ENCODE measurements around the gene CASP12.
"Not testable (repeated sequence)": the region's sequence is repeated elsewhere in the genome, so short reads cannot be mapped to it uniquely, and the experiment has no call there.

CASP12 gene

GRCh38 chr11:104897891-104898684, at the start of gene CASP12:
CASP12 (minus strand) TSS chr11:104898460.
- DNase-seq (ENCODE audit: low read depth): peak; percentile 45

DNA sequence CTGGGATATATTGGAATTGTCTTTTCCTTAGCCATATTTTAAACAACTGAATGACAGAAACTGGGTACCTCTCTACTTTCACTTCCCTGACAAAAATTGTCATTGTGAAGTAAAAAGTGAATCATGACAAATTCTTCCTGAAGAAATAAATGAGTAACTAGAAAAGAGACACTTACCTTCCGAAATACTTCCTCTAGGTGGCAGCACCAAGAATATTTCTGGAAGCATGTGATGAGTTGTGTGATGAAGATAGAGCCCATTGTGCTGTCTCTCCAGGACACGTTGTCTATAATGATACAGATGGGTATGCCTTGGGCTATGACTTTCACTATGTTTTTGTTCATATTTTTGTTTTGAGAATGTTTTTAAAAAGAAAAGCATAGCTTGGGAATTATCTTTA, 48.6 kb upstream of the CASP12 start:
- DNase-seq (ENCODE audit: low read depth): peak; percentile 41

DNA sequence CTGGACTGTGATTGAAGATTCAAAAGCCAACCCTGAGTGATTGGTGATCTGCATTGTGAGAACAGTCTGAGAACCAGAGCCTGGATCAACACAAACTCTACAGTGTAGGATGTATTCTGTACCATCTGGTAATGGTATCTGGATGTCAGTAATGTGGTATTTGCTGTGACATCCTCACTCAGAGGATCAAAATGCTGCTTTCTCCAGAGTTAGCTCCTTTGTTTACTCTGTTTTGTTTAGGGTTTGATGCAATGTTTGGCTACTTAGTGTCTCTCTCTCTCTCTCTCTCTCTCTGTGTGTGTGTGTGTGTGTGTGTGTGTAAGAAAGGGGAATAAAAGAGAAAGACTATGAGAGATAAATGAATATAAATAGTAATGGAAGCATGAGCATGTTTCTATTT, 45.8 kb upstream of the CASP12 start:
- DNase-seq (ENCODE audit: low read depth): peak; percentile 29

DNA sequence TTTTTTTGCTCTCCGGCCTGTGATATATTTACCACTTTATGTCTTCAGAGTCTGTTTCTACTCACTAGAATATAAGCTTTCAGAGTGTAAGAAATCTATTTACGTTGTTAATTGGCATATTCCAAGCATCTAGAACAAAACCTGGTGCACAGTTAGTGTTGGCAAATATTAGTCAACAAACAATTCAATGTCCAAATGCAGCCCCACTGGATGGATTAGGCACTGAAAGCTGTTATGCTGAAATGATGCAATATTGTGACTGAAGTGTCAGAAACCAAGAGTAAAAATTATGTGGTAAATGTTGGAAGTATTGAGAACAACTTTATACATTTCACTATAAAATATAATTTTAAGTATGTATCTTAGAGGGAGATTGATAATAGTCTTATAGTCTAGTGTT, 45.3 kb upstream of the CASP12 start:
- no peak for DNase-seq (ENCODE audit: low read depth)

DNA sequence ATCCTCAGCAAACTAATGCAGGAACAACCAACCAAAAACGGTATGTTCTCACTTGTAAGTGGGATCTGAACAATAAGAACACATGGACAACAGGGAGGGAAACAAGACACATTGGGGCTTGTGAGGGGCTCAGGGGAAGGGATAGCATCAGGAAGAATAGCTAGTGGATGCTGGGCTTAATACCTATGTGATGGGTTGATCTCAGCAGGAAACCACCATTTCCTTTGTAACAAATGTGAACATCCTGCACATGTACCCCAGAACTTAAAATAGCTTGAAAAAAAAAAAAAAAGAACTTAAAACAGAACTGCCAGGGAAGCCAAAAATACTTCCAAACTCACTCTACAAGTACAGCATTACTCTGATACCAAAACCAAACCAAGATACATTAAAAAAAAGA, 36.3 kb upstream of the CASP12 start:
- no peak for DNase-seq (ENCODE audit: low read depth)

GRCh38 chr11:104934073-104934472, 35.8 kb upstream of the CASP12 start:
- not testable (repeated sequence) for DNase-seq (ENCODE audit: low read depth)

GRCh38 chr11:104928811-104929210, 30.6 kb upstream of the CASP12 start:
- DNase-seq (ENCODE audit: low read depth): no peak

GRCh38 chr11:104926771-104927611, 28.7 kb upstream of the CASP12 start:
- DNase-seq (ENCODE audit: low read depth): no peak

DNA sequence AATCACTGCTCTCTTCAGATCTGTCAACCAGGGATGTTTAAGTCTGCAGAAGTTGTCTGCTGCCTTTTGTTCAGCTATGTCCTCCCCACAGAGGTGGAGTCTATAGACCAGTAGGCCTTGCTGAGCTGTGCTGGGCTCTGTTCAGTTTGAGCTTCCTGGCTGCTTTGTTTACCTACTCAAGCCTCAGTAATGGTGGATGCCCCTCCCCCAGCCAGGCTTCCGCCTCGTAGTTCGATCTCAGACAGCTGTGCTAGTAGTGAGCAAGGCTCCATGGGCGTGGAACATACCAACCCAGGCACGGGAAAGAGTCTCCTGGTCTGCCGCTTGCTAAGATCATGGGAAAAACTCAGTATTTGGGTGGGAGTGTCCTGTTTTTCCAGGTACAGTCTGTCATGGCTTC, 27.6 kb upstream of the CASP12 start:
- no peak for DNase-seq (ENCODE audit: low read depth)

- DNase-seq (ENCODE audit: low read depth): peak; percentile 83
Measured at GRCh38 chr11:104918113-104918824, 20.0 kb upstream of the CASP12 start.

- DNase-seq (ENCODE audit: low read depth): no peak
Measured at GRCh38 chr11:104917271-104918112, 19.2 kb upstream of the CASP12 start.

DNA sequence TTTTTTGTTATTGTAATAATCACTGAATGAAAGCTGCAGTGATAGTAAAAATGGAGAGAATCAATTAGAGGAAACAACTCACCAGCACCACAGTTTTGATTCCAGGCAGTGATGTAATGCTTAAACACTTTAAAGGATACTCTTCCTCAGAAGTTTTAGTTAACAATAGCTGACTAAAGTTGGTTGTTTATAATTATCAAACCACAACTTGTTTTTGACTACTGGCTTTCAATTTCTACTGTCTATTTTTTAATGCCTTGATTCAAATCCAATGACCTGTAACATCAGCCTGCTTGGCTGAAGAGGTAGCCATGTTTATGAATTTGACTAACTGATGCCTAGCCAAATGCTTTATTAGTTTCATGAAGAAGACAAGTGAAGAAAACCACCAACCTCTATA, 18.2 kb upstream of the CASP12 start:
- DNase-seq (ENCODE audit: low read depth): no peak

DNA sequence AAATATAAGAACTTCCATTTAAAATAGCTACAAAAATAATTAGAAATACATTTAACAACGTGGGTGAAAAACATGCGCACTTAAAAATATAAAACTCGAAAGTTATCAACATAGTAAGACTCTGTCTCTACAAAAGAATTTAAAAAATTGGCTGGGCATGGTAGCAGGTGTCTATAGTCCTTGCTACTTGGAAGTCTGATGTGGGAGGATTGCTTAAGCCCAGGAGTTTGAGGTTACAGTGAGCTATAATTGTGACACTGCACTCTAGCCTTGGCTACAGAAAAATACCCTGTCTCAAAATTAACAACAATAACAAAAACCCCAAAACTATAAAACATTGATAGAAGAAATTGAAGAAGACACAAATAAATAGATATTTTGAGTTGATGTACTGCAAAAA, 13.8 kb upstream of the CASP12 start:
- DNase-seq (ENCODE audit: low read depth): no peak

GRCh38 chr11:104908186-104908531, 9.9 kb upstream of the CASP12 start:
- no peak for DNase-seq (ENCODE audit: low read depth)

DNA sequence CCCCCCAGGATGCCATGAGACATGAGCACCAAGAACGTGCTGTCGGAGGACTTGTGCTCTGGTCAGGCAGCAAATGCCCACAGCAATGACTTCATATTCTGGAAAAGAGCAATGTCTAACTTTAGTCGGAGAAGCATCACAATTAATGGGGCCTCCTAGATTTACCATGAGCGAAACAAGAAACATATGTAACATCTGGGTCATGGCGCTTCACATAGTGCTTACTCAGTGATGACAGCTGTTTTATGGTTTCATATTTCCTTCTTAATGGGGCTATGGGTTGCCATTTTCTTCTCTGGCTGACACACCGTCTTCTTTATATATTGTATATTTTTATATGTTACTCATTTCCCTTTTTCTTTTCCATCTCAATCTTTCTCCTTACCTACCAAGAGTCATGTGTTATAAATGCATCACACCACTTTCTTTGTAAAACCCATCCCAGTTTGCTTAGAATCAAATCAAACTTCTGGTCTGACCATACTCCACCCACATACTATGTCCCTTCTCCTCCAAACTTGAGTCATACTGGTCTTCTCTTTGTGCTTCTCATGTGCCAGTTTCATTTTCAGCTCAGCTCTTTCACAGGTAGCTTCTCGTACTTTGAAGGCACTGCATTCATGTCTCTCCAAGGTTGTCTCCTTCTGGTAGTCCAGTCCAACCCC, 9.4 kb upstream of the CASP12 start:
- peak; percentile 52 for DNase-seq (ENCODE audit: low read depth)

- DNase-seq (ENCODE audit: low read depth): no peak
Measured at GRCh38 chr11:104905271-104905670, 7.0 kb upstream of the CASP12 start.

GRCh38 chr11:104899226-104899625, 966 bp upstream of the CASP12 start:
- no peak for DNase-seq (ENCODE audit: low read depth)

- peak; percentile 20 for DNase-seq (ENCODE audit: low read depth)
Measured at GRCh38 chr11:104898685-104899013, 389 bp upstream of the CASP12 start.

- peak; percentile 19 for DNase-seq (ENCODE audit: low read depth)
Measured at GRCh38 chr11:104895634-104896033, 2.6 kb downstream of the CASP12 start.

GRCh38 chr11:104893876-104894275, 4.4 kb downstream of the CASP12 start:
- DNase-seq (ENCODE audit: low read depth): no peak
